NCI-H2196 treated with DMSO at 0.1 percent for 48 hours (cell line): ENCODE results near the gene GDI2.

Experiments
- DNase-seq: peaks from one replicate; lab custom pipeline; 2025; ENCODE audit not compliant: unreplicated experiment; lab: John Stamatoyannopoulos, UW

The GDI2 gene

DNA sequence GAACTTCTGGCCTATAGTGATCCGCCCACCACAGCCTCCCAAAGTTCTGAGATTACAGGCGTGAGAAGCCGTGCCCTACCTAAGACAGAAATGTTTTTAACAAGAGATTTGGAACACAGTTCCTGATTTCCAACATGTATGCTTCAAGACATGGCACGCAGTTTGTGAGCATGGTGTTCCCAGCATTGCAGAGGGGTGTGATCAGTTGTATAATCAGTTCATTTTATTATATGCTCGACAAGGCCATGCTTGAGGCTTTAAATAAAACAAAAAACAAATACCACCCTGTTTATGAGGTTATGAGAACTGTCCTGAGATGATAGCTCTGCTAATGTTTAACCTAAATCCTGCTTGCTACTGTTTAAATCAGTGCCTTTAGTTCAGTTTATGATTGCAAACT lies 68.4 kb downstream of the GDI2 start:
- no peak for DNase-seq

GRCh38 chr10:5743736-5744135 lies 69.5 kb downstream of the GDI2 start:
- DNase-seq = no peak

DNA sequence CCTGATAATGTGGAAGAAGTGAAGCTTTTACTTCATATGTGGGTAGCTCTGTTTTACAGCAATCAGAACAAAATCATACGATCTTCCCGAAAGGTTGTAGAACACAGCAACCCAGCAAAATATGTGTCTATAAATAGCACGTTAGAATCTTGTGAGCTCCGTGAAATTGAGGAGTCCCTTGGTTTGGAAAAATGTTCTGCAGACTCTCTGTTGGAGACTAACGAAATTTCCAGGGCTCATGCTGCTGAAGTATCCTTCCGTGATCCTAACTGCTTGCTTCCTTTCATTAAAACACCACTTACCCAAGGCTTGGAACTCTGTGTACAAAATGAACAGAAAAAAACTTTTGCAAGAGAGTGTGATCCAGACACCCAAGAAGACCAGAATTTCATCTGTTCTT lies 71.1 kb downstream of the GDI2 start:
- DNase-seq = no peak

DNA sequence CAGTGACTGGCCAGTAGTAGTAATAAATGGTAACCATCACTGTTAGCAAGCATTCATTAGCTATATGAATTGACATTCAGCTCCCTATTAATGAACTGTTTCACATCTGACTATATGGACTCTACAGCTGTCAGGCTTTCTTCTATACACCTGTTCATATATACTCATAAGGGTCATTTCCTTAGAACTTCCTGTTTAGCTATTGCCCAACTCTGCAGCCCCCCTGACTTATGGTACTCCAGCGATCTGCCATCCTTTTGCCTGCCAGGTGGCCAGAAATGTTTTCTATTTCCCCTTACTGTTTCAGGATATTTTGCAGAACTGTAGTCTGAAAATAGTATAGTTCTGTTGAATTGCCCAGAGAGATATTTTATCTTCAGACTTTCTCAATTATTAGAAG lies 72.0 kb downstream of the GDI2 start:
- no peak for DNase-seq

- no peak for DNase-seq
These were observed 74.8 kb downstream of the GDI2 start for GRCh38 chr10:5738427-5738826.

DNA sequence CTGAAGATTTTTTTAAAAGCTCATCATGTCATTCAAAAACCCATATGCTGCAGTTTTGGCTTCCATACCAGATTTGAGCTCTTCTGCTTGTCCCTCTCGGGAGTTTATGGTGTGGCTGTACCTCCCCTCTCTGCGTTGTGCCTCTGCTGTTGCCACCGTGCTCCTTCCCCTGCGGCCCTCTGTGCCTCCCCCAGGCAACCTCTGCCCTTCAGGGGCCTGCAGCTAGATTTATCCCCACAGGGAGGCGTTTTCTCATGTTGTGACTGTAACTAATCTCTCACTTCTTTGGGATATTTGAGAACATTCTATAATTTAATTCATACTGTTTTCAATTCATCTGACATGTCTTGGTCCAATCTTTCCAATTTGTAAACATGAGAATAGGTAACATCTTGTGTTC lies 75.9 kb downstream of the GDI2 start:
- no peak for DNase-seq

DNA sequence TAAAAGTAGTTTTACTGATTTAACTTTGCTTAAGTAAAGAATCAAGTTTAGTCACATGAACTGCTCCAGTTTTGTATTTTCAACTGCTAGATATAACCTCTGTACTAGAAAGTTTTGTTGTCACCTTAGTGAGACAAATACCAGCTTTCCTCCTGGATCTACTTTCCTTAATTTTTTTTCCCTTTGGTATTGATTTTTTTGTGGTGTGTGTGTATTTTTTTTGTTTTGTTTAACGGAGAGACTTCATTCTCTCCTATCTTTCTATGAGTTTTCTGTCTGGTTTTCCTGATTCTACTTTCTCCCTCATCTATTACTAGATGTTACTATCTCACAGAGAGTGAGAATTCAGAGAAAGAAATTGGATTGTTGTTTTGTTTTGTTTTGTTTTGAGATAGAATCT lies 76.6 kb downstream of the GDI2 start:
- DNase-seq = no peak

DNA sequence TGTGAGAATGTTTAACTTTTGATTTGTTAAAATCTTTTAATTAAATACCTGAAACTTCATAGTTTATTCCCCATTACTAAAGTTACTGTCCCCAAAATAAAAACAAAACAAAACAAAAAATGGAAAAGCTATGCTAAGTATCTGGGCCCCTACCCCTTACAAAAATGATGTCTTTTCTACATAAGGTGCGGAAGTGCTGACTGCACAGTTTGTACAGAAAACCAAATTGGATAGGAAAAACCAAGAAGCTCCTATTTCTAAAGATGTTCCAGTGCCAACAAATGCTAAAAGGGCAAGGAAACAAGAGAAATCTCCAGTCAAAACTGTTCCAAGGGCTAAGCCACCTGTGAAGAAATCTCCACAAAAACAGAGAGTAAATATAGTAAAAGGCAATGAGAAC lies 78.1 kb downstream of the GDI2 start:
- DNase-seq = no peak

DNA sequence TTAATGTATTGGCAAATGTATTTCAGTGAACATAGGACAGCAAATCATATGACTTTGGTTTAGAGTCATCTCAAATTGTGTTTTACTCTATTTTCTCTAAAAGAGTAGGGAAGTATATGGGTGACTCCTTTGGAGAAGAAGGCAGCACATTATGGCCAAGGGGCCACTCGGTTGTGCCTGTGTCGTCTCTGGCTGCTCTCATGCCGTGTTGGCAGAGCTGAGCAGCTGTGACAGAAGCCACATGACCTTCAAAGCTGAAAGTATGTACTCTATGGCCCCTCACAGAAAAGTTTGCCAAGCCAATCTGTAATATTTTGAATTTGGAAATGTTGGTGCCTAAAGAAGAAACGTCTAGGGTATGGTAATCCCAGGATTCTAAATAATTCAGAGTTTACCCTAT lies 81.1 kb downstream of the GDI2 start:
- DNase-seq = no peak

DNA sequence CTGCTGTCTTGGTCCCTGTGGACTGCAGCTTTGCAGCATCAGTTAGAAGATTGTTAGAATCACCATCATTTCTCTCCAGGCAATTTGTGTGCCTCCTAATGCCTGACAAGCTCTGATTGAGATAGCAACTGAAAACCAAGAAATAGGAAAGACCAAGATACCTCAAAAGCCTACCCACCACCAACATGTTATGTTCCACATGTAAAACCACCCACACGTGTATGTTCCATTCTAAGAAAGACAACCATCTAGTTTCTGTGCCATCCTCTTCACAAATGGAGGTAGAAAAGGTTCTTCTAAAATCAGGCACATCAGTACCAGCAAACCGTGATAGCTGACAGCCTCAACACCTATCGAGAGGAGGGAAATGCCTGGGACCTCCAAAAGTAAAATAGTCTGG lies 81.7 kb downstream of the GDI2 start:
- DNase-seq = no peak

DNA sequence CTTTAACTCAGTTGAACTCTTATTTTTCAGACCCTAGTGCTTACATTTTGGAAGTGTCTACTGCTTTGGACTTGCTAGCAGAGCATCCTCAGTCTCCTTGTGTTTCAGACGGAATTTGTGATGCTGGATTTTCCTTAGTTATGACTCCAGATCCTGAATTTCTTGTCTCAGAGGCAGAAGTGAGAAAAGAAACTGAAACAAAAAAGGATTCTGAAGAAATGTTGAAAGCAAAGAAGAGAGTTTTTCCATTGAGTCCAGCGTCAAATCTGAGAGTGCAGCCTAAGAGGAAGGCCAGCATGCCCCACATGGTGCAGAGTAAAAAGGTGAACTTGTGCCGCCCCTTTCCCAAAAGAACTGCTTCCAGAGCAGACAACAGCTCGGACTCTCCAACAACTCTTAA lies 82.5 kb downstream of the GDI2 start:
- DNase-seq = no peak

DNA sequence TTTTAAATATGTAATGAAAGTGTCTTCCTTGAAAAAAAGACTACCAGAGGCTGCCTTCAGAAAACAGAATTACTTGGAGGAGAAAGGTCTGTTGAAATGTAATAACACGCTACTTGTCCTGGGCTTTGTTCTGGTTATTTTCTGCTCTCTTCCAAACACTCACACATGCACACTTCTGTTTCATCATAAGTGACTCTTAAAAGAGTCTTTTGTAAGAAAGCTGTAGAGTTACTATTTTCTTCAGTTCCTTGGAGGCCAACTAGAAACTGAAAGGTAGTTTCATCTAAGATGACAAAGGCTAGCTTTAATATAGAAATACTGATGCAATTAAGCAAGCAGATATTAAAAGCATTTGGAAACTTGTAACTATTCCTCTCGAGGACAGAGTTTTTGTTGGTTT lies 89.5 kb downstream of the GDI2 start:
- DNase-seq = no peak

- no peak for DNase-seq
These were observed 93.1 kb downstream of the GDI2 start for GRCh38 chr10:5720182-5720581.

- DNase-seq = no peak
These were observed 93.7 kb downstream of the GDI2 start for GRCh38 chr10:5719546-5719945.
